Epidermal melanocyte (primary cell): ENCODE measurements around the gene TRAP1.
"Not testable (repeated sequence)": the region's sequence is repeated elsewhere in the genome, so short reads cannot be mapped to it uniquely, and the experiment has no call there.

Experiments used
- DNase-seq: peaks from one replicate; pipeline ENCODE4 v3.0.0; 2011; ENCODE audit warnings: low spot score; ENCODE audit not compliant: insufficient read length

Gene TRAP1

DNA sequence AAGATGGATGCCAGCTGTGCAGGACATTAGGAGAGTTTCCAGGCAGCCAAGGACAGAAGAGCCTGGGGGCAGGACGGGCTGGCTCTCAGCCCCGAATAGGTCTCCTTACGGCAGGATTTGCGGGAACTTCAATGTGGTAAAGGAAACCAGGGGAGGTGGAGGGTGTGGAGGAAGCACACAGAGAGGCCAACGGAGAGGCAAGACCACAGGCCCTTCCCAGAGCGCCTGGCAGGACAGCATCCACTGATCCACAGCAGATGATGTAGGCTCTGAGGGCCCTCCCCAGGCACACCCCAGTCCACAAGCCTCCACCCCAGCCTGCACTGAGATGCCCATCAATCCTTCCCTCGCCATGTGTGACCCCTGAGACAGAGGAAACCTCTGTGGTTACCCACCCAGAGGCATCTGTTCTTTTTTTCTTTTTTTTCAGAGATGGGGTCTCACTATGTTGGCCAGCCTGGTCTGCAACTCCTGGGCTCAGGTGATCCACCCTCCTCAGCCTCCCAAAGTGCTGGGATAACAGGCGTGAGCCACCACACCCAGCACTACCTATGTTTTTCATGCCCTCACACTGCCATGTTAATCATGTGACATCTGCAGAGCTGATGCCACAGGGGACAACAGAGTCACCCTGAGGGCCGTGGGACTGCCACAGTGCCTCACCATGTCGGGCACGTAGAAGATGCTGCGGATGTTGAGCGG, 43.5 kb downstream of the TRAP1 start:
- no peak for DNase-seq

DNA sequence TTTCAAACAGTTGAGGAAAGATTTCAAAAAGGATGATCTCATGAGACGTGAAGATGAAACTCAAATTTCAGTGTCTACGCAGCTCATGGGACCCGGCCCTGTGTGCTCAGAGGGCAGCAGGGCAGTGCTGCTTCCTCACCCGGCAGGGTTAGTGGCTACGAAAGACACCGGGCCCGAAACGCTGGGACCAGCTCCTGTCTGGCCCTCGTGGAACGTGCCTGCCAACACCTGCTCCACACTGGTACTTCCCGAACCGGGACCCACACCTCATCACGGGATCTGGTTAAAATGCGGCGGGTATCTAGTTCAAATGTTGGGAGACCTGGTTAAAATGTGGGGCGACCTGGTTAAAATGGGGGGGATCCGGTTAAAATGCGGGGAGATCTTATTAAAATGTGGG, 44.1 kb downstream of the TRAP1 start:
- no peak for DNase-seq

DNA sequence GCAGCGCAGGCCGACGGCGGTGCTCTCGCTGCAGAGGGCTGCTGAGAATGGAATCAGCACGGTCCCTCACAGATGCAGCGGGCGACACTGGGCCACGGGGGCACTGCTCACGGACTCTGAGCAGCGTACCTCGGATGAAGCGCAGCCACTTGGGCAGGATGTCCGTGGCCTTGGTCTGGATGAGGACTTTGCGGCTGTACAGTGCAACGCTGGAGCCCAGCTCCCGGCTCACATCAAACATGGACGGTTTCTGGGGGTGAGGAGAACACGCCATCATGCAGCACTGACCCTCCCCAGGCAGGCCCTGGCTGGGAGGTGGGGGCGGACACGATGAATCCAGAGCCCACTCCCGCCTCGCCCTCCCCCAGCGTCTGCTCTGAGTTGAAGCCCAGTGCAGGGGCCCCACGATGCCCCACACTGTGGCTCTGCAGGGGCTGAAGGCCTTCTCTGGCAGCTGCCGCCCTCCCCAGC, 44.7 kb downstream of the TRAP1 start:
- no peak for DNase-seq

DNA sequence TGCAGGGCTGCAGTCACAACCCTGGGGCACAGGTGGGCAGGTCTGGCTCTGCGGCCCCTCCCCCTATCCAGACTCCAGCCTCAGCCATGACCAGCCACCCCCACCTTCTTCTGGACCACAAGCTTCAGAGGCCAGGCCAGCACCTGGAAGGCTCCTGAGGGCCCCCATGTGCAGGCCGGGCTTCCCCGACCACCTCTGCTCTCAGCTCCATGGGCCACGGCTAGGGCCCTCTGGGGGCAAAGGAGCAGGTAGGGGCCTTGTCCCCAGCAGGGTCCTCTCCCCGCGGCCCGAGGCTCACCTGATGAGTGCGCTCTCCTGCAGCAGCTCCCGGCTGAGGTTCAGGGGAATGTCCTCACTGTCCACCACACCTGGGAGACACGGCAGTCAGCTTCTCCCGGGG, 45.9 kb downstream of the TRAP1 start:
- DNase-seq = no peak

DNA sequence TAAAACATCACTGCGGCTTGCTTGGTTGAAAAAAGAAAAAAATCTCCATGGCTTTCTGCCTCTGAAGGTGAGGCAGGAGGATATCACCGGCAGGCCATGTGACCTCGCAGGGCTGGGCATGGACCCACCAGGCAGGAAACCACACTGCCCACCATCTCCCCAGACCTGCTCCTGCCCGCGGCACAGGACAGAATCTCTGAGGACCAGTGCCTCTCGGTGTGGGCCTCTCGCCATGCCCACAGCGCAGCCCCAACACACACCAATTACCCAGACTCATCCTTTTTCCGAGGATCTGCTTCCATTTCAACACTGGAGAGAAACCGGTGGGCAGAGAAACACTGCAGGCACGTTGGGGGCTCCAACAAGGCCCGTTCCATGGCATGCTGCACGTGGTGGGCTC, 46.6 kb downstream of the TRAP1 start:
- no peak for DNase-seq

DNA sequence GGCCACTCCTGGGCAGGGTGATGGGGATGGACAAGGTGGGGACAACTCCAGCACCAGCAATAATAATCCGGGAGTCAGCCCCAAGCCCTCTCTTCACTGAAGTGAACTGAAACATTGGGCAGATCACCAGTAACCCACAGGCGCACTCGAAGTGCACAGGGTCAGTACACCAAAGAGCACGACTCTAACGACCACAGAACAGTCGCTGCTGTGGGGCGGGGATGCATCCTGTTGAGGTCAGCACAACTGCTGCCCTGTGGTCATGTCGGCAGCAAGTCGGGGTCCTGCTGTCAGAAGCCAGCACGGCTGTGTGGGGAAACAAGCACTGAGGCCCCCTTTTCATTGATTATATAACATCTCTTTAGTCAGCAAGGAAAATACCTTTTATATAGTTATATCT, 48.2 kb downstream of the TRAP1 start:
- no peak for DNase-seq

DNA sequence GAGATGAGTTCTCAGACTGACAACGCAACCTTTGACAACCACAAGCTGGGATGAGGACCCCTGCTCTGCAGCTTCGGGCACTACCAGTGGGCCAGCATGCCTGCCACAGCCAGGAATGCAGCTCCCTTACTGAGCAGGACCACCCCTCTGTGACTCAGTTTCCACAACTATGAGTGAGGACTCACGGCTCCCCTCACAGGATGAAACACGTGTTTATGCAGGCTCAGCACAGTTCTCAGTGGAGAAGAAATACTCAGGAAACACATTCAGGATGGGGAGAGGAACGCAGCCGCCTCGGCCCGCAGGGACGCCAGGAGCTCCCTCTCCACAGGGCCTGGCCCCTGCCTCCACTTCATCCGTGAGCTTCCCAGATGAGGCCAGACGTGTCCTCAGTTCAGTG, 48.7 kb downstream of the TRAP1 start:
- no peak for DNase-seq

DNA sequence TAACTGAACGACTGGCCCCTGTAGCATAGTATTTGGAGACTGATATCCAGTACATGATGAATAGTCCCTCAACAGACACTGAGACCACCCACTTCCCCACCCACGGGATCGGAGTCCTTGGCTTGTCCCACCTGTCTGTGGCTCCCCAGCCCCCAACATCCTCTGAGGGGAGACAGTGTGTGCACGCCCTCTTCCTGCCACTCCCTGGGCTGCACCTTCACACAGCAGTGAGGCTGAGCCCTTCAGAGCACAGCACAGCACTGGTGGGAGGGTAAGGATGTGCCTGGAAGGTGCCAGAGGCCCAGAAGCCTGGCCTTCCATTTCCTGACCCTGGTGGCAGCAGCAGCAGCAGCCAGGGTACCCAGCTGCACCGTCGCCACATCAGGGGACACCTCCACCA, 51.8 kb downstream of the TRAP1 start:
- DNase-seq = no peak

DNA sequence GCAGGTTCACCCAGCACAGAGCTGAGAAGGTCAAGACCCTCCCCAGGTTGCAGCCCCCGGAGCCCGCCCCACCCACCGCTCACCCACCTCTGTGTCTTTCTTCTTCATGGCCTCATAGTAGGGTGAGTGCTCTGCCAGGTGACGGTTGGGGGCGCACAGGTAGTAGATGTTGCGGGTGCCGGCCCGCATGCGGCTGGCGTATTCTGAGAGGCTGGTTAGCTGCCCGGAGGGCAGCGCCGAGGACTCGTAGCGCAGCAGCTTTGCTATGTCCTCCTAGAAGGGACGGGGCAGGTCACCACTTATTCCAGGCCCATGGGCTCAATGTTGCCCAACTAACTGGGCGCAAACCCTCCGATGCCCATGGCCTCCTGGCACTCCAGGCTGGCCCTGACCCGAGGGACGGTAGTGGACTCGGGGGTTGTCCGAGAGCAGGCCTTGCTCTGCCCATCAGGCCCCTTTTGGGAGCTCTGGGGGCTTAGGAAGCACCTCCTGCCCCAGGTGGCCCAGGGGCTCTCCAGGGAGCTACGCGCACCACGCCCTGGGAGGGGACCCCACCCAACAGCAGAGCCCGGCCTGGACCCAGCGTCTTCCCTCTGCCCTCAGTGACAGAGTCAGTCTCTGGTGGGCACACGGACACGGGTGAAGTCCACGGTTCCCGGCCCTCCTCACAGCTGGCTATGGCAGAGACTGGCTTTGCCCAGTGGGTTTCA, 53.0 kb downstream of the TRAP1 start:
- DNase-seq = no peak

DNA sequence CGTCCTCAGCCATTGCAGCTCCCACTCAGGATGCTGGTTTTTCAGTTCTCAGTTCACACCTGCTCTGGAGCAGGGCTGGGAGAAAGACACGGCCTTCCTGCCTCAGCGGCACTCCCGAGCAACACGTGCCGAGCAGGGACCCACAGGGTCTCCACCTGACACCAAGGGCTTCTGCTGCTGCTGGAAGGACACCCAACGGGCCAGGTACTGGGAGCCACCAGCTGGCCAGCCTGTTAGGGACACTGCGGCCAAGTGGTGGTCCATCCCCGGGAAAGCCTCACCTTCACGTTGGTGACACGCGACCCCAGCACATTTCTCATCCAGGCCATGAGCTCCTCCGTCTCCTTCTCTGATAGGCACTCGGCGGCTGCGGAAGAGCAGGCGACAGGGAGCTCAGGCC, 54.7 kb downstream of the TRAP1 start:
- DNase-seq = no peak

DNA sequence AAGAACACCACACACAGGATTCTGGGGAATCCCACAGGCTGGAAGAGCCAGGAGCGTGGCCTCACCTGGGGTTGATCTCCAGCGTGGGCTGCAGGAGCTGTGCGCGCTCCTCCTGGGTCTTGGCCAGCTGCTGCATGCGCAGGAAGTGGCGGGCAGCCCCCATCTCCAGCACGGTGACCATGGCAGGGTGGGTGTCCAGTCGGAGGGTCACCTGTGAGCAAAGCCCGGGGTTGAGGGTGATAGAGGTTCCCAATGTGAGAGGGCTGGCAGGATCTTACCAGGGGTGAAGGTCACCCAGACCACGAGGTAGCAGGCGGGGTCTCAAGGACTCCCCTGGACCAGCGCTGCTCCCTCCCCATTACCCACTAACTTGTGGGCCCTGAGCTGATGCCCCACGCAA, 55.4 kb downstream of the TRAP1 start:
- DNase-seq = no peak

DNA sequence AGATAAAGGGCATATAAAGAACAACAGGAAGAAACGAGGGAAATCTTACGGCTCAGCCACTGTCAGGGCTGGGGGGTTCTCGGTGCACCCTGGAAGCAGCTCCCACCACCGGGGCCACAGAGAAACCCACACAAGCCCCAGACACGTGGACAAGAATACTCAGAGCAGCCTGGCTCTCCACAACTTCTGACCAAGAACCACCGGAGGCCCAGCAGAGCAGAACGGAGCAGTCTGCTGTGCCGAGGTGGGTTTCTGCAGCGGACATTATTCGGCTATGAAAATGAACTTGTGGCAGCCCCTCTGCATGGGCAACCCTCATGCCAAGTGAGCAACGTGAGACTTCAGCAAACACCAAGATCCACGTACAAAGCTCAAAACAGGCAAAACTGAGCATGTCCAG, 56.0 kb downstream of the TRAP1 start:
- no peak for DNase-seq

DNA sequence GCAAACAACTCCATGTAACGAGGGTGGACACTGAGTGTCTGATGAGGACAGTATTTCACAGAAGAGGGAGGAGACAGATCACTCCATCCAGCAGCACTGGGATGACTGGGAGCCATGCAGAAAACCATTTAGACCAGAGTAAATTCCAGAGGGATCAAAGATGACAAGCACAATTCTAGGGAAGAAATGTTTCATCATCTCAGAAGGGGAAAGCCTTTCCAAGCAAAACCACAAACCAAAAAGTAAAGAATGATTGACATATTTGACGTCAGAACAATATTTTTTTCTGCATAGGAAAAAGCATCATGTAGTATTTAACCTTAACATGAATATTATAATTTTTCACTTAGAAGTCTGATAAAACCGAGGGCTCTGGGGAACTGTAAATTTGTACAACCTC, 58.1 kb downstream of the TRAP1 start:
- no peak for DNase-seq

DNA sequence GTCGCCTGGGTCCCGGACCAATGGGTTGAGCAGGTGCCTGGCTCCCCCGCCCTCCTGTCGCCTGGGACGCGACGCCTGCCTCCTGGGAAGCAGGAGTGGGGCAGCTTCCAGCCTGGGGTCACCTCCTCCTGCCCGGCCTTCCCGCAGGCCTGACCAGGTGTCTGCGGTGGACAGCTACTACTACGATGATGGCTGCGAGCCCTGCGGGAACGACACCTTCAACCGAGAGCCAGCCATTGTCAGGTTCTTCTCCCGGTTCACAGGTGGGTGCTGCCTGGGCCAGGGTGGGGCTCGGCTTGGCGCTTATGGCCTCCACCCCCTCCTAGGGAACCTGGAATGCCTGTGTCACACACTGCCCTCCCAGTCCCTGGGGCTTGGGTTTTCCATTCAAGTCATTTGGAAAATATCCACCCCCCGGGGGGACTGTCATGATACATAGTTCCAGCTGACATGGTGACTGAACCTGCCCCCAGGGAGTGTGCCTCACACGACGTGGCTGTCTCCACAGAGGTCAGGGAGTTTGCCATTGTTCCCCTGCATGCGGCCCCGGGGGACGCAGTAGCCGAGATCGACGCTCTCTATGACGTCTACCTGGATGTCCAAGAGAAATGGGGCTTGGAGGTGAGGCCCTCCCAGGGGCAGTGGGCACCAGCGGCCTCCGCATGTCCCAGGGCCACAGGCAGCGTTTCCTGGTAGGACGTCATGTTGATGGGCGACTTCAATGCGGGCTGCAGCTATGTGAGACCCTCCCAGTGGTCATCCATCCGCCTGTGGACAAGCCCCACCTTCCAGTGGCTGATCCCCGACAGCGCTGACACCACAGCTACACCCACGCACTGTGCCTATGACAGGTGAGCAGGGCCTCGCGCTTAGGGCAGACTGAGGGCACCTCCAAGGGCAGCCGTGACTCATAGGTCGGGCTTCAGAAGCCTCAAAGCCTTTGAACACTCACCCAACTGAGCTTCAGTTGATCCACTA, 60.5 kb downstream of the TRAP1 start:
- DNase-seq = no peak

DNA sequence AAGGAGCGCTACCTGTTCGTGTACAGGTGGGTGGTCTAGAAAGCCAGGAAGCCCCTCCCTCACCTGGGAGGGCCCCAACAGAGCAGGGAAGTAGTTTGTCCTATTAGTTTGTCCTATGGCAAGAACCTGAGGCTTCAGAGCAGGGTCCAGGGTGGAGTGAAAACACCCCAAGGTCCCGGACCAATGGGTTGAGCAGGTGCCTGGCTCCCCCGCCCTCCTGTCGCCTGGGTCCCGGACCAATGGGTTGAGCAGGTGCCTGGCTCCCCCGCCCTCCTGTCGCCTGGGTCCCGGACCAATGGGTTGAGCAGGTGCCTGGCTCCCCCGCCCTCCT, 61.2 kb downstream of the TRAP1 start:
- not testable (repeated sequence) for DNase-seq

DNA sequence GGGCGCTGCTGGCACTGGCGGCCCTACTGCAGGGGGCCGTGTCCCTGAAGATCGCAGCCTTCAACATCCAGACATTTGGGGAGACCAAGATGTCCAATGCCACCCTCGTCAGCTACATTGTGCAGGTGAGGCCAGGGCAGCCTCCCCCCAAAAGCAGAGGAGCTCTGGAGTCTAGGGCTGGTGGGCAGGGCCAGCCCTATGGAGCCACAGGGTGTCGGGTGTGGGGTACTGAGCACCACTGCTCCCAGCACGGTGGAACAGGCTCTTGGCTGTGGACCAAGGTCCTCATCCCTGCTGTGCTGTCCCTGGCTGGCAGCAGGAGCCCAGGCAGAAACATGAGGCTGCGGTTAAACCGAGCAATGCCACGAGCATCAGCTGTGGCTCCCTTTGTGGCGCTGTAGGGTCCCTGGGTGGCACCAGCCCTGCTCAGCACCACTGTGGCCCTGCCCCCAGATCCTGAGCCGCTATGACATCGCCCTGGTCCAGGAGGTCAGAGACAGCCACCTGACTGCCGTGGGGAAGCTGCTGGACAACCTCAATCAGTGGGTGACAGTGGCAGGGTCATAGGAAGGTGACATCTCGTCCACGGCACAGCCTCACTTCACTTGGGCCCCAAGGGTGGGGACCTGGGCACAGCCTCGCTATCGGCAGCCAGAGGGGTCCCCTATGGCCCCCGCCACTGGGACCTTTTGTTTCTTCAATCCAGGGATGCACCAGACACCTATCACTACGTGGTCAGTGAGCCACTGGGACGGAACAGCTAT, 61.7 kb downstream of the TRAP1 start:
- DNase-seq = no peak

DNA sequence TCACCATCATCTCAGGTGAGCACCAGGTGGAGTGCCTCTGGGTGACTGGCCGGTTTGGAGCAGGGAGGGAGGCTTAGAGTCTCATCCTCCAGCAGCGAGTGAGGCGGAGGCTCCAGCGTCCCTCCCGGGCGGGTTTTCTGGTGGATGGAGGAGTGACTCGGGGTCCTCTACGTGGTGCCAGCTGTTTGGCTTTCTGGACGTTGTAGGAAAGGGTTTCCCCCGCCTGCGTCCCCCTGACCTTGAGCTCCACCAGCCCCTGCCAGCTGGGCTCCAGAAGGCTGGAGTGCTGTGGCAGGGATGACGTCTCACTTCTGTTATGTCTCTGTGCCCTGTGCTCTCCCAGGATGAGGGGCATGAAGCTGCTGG, 62.3 kb downstream of the TRAP1 start:
- no peak for DNase-seq

DNA sequence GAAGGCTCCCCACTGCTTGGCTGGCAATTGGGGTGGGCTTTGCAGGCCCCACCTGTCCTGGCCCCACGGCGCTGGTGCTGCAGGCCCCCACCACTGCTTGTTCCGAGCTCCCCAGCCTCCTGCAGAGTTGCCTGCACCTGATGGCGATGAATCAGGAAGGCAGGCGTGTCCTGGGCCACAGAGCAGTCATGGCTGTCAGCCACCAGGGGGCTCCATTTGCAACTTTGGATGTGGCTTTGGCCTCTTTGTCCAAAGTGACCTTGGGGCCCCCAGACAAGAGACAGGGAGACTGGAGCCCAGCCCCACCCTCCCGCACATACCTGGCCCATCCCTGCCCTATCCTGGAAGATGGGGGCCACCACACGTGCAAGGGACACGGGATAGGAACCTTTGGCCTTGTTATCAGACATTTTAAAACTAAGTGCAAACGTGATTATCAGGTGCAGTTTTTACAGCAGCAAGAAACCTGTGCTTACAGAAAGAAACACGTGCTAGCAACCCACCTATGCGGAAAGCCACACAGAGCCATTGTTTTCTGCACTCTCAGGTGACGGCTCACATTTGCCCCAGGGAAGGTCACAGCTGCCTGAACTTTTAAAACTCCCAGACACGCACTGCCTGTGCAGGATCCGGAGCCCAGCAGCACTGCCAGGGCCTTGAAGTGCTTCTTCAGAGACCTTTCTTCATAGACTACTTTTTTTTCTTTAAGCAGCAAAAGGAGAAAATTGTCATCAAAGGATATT, 62.9 kb downstream of the TRAP1 start, which contains the start of gene DNASE1:
TSS of gene DNASE1 (plus strand) at position 443 of the 743 bp plus-strand sequence. CDS start 683 bp downstream, outside the sequence.
- no peak for DNase-seq

DNA sequence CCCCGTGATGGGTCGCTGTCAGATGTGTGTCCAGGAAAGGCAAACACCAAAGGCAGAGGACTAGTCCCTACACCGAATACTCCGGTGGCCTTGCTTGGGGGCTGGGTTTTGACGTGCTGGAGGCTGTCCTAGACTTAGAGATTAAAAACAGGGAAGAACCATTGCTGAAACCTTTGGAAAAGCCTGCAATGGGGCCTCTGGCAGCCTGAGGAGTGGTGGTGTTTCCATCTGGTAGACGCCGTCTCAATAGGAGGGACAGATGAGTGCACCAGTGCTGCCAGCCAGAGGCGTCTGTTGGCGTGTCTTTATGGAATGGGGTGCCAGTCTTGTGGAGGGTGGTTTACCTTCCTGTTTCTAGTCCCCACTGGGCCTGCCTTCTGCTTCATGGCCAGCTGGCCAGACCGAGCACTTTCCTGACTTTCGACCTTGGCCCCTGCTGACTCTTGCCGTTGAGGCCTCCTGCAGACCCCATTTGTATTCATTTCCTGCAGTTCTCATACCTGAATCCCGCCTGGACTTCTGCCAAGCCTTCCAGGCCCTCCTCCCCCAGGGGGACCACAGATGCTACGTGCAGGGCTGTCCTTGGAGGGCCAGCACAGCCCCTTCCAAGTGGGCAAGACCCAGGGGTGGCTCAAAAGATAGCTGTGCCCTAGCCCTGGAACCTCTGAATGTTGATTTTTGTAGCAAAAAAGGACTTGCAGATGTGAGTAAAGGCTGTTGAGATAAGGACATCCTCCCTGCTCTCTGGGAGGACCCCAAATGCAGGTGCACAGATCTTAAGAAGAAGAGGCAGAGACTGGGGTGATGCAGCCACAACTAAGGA, 64.7 kb downstream of the TRAP1 start:
- DNase-seq = no peak
